HEK293 (cell line): ENCODE data around the gene FBN2.

Experiments
- CTCF ChIA-PET: fragments of 350-600 bp; formaldehyde crosslinking; extraction: SDS; loops from one replicate; lab custom pipeline; 2021; ENCODE audit warnings: antibody characterized with exemption; lab: Yijun Ruan, JAX
- POLR2A ChIA-PET: fragments of 300-600 bp; formaldehyde crosslinking; extraction: SDS; loops from one replicate; lab custom pipeline; 2020; ENCODE audit warnings: antibody characterized with exemption, inconsistent platforms; lab: Yijun Ruan, JAX
- H3K27ac ChIP-seq: fragments of 200-500 bp; sonication (Bioruptor generic); 2 replicates; pipeline ENCODE4 v1.5.1; 2014; ENCODE audit warnings: low read depth, low read length, control low read depth, inconsistent platforms; ENCODE audit errors: extremely low read depth
- H3K36me3 ChIP-seq, 2 experiments: fragments of 200-500 bp in 1 of 2; sonication (Bioruptor generic) in 1 of 2; 1 replicate in 1 of 2; 2 replicates in 1 of 2; pipeline ENCODE4 v1.5.1; 2014 to 2017; ENCODE audit warnings: inconsistent platforms in 2 of 2, low read length in 2 of 2; ENCODE audit not compliant: control insufficient read depth in 2 of 2, insufficient read depth in 1 of 2
- H3K4me1 ChIP-seq: fragments of 200-500 bp; sonication (Bioruptor generic); 2 replicates; pipeline ENCODE4 v1.5.1; 2014; ENCODE audit warnings: mild to moderate bottlenecking, low read length, inconsistent platforms; ENCODE audit not compliant: control insufficient read depth, insufficient read depth
- H3K4me3 ChIP-seq: 2 replicates; pipeline ENCODE4 v1.5.1; 2011; ENCODE audit warnings: low read depth, mild to moderate bottlenecking, control low read depth, low read length, moderate library complexity
- H3K9me3 ChIP-seq: fragments of 200-500 bp; sonication (Bioruptor generic); 2 replicates; pipeline ENCODE4 v1.5.1; 2014; ENCODE audit warnings: low read depth, low read length, inconsistent platforms; ENCODE audit not compliant: control insufficient read depth, insufficient read depth
- EGR2 ChIP-seq: fragments of 450-650 bp; formaldehyde crosslinking; IDR thresholded peaks from 2 replicates; pipeline ENCODE4 v1.5.1; 2016; ENCODE audit warnings: low read depth, missing biosample characterization, missing genetic modification characterization
- HOXA7 ChIP-seq: sonication (generic); formaldehyde crosslinking; IDR thresholded peaks from 2 replicates; pipeline ENCODE4 v1.8.1; 2022; ENCODE audit warnings: missing genetic modification reagents, borderline replicate concordance
- HOXC10 ChIP-seq: sonication (generic); formaldehyde crosslinking; IDR thresholded peaks from 2 replicates; pipeline ENCODE4 v1.8.1; 2023; ENCODE audit warnings: mild to moderate bottlenecking, missing genetic modification reagents
- REPIN1 ChIP-seq: fragments of 450-650 bp; formaldehyde crosslinking; IDR thresholded peaks from 2 replicates; pipeline ENCODE4 v1.5.1; 2017; ENCODE audit warnings: missing biosample characterization, missing genetic modification characterization, low read depth
- TCF7L2 ChIP-seq: IDR thresholded peaks from 2 replicates; pipeline ENCODE4 v1.6.1; 2011; ENCODE audit warnings: low read depth, mild to moderate bottlenecking, inconsistent platforms, low read length, moderate library complexity, borderline replicate concordance
- ZBTB20 ChIP-seq: fragments of 450-650 bp; formaldehyde crosslinking; IDR thresholded peaks from 2 replicates; pipeline ENCODE4 v1.5.1; 2016; ENCODE audit warnings: missing biosample characterization, missing genetic modification characterization
- ZNF114 ChIP-seq: fragments of 450-650 bp; formaldehyde crosslinking; IDR thresholded peaks from 2 replicates; pipeline ENCODE4 v1.5.0; 2017; ENCODE audit warnings: missing biosample characterization, missing genetic modification characterization
- ZNF23 ChIP-seq: fragments of 450-650 bp; formaldehyde crosslinking; IDR thresholded peaks from 2 replicates; pipeline ENCODE4 v1.5.1; 2016; ENCODE audit warnings: missing biosample characterization, missing genetic modification characterization, borderline replicate concordance
- ZNF426 ChIP-seq: fragments of 450-650 bp; formaldehyde crosslinking; IDR thresholded peaks from 2 replicates; pipeline ENCODE4 v1.5.1; 2017; ENCODE audit warnings: missing biosample characterization, missing genetic modification characterization, mild to moderate bottlenecking, inconsistent platforms, moderate library complexity
- ZNF571 ChIP-seq: fragments of 450-650 bp; formaldehyde crosslinking; IDR thresholded peaks from 2 replicates; pipeline ENCODE4 v1.5.0; 2017; ENCODE audit warnings: missing biosample characterization, missing genetic modification characterization
- ZNF610 ChIP-seq: fragments of 450-650 bp; formaldehyde crosslinking; IDR thresholded peaks from 2 replicates; pipeline ENCODE4 v1.5.1; 2016; ENCODE audit warnings: missing biosample characterization, missing genetic modification characterization, borderline replicate concordance
- TF ChIP-seq, protein P1 (sequence below): fragments of 450-650 bp; formaldehyde crosslinking; IDR thresholded peaks from 2 replicates; pipeline ENCODE4 v1.5.1; 2016; ENCODE audit warnings: missing biosample characterization, missing genetic modification characterization
- TF ChIP-seq, protein P2 (sequence below): fragments of 450-650 bp; formaldehyde crosslinking; IDR thresholded peaks from 2 replicates; pipeline ENCODE4 v1.5.1; 2016; ENCODE audit warnings: missing biosample characterization, missing genetic modification characterization
- TF ChIP-seq, protein P3 (sequence below): fragments of 450-650 bp; formaldehyde crosslinking; IDR thresholded peaks from 2 replicates; pipeline ENCODE4 v1.5.1; 2016; ENCODE audit warnings: missing biosample characterization, missing genetic modification characterization
- TF ChIP-seq, protein P4 (sequence below): fragments of 450-650 bp; formaldehyde crosslinking; IDR thresholded peaks from 2 replicates; pipeline ENCODE4 v1.5.1; 2016; ENCODE audit warnings: missing biosample characterization, missing genetic modification characterization, borderline replicate concordance
- TF ChIP-seq, protein P5 (sequence below): fragments of 450-650 bp; formaldehyde crosslinking; IDR thresholded peaks from 2 replicates; pipeline ENCODE4 v1.5.1; 2016; ENCODE audit warnings: missing biosample characterization, missing genetic modification characterization
- TF ChIP-seq, protein P6 (sequence below): fragments of 450-650 bp; formaldehyde crosslinking; IDR thresholded peaks from 2 replicates; pipeline ENCODE4 v1.5.1; 2016; ENCODE audit warnings: missing biosample characterization, missing genetic modification characterization, low read depth

The FBN2 gene

DNA sequence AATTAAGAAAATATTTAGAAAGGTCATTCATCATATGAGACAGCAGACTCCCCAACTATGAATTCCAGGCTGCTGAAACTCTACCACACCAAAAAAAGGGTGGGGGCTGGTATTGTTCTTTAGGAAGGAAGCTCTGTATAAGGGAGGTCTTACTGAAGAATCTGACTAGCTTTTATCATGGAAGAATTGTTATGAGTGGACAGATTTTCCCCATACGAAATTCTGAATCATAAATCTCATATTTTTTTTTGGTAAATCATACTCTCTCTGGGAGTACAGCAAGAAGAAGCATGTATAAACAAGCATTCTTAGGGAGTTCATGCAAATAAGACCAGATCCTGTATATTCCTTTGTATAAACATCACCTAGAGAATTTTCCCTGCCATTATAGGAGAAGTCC is 234.5 kb downstream of the FBN2 start:
- no peaks in the 10 kb centered on the region for H3K4me1 ChIP-seq
- no peak overlapping the region for H3K27ac ChIP-seq
- no peaks in the 10 kb centered on the region for H3K9me3 ChIP-seq
- ChIA-PET CTCF (interaction anchor here (0.6 to 0.7 kb wide), 2 partner anchors 56 to 653 kb away, joined by 3 to 5 read pairs; no protein-coding TSS in a partner anchor), POLR2A (no interaction called here)
- H3K4me3 ChIP-seq, result no peak overlapping the region
- TF ChIP-seq HOXA7 (CRISPR knock-in tag), result no peak
- H3K36me3 ChIP-seq, result peaks cover 53 to 69% of the 10 kb centered on the region in 2 experiments

DNA sequence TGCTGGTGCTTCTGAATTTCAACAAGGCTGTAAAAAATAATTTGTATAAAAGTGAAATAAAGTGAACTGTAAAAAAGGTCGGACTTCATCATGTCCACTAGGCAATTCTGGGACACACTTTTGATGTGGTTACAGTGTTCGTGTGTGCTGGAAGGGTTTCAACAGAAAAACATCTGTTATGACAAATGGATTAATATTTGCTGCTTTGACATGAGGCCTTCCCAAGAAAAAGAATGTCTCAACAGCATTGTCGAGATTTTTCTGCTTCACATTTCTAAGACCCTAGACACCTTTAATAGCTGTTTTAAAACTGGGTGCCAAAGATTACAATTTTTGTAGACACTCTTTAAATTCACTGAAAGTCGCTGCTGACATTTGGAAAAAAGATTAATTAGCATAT is 237.9 kb downstream of the FBN2 start:
- Histone ChIP-seq H3K9me3 (no peaks in the 10 kb centered on the region), H3K27ac (no peak overlapping the region), H3K36me3 (peaks cover 46 to 57% of the 10 kb centered on the region in 2 experiments), H3K4me1 (no peaks in the 10 kb centered on the region), H3K4me3 (no peak overlapping the region)
- TF ChIP-seq ZNF610 (tag by site-specific recombination), result no peak
- TF ChIP-seq, protein P1, sequence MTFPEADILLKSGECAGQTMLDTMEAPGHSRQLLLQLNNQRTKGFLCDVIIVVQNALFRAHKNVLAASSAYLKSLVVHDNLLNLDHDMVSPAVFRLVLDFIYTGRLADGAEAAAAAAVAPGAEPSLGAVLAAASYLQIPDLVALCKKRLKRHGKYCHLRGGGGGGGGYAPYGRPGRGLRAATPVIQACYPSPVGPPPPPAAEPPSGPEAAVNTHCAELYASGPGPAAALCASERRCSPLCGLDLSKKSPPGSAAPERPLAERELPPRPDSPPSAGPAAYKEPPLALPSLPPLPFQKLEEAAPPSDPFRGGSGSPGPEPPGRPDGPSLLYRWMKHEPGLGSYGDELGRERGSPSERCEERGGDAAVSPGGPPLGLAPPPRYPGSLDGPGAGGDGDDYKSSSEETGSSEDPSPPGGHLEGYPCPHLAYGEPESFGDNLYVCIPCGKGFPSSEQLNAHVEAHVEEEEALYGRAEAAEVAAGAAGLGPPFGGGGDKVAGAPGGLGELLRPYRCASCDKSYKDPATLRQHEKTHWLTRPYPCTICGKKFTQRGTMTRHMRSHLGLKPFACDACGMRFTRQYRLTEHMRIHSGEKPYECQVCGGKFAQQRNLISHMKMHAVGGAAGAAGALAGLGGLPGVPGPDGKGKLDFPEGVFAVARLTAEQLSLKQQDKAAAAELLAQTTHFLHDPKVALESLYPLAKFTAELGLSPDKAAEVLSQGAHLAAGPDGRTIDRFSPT (tag by site-specific recombination), result no peak
- TF ChIP-seq, protein P2, sequence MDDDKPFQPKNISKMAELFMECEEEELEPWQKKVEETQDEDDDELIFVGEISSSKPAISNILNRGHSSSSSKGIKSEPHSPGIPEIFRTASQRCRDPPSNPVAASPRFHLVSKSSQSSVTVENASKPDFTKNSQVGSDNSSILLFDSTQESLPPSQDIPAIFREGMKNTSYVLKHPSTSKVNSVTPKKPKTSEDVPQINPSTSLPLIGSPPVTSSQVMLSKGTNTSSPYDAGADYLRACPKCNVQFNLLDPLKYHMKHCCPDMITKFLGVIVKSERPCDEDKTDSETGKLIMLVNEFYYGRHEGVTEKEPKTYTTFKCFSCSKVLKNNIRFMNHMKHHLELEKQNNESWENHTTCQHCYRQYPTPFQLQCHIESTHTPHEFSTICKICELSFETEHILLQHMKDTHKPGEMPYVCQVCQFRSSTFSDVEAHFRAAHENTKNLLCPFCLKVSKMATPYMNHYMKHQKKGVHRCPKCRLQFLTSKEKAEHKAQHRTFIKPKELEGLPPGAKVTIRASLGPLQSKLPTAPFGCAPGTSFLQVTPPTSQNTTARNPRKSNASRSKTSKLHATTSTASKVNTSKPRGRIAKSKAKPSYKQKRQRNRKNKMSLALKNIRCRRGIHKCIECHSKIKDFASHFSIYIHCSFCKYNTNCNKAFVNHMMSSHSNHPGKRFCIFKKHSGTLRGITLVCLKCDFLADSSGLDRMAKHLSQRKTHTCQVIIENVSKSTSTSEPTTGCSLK (tag by site-specific recombination), result no peak
- TF ChIP-seq, protein P3, sequence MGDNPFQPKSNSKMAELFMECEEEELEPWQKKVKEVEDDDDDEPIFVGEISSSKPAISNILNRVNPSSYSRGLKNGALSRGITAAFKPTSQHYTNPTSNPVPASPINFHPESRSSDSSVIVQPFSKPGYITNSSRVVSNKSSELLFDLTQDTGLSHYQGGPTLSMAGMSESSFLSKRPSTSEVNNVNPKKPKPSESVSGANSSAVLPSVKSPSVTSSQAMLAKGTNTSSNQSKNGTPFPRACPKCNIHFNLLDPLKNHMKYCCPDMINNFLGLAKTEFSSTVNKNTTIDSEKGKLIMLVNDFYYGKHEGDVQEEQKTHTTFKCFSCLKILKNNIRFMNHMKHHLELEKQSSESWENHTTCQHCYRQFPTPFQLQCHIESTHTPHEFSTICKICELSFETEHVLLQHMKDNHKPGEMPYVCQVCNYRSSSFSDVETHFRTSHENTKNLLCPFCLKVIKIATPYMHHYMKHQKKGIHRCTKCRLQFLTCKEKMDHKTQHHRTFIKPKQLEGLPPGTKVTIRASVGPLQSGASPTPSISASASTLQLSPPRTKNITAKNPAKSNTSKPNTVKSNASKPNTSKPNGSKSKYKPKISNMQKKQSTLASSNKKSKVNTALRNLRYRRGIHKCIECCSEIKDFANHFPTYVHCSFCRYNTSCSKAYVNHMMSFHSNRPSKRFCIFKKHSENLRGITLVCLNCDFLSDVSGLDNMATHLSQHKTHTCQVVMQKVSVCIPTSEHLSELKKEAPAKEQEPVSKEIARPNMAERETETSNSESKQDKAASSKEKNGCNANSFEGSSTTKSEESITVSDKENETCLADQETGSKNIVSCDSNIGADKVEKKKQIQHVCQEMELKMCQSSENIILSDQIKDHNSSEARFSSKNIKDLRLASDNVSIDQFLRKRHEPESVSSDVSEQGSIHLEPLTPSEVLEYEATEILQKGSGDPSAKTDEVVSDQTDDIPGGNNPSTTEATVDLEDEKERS (tag by site-specific recombination), result no peak
- no peak for TF ChIP-seq HOXC10 (CRISPR knock-in tag)
- TF ChIP-seq ZNF571 (tag by site-specific recombination), result no peak
- no peak for TF ChIP-seq TCF7L2
- TF ChIP-seq ZBTB20 (tag by site-specific recombination), result no peak
- TF ChIP-seq, protein P4, sequence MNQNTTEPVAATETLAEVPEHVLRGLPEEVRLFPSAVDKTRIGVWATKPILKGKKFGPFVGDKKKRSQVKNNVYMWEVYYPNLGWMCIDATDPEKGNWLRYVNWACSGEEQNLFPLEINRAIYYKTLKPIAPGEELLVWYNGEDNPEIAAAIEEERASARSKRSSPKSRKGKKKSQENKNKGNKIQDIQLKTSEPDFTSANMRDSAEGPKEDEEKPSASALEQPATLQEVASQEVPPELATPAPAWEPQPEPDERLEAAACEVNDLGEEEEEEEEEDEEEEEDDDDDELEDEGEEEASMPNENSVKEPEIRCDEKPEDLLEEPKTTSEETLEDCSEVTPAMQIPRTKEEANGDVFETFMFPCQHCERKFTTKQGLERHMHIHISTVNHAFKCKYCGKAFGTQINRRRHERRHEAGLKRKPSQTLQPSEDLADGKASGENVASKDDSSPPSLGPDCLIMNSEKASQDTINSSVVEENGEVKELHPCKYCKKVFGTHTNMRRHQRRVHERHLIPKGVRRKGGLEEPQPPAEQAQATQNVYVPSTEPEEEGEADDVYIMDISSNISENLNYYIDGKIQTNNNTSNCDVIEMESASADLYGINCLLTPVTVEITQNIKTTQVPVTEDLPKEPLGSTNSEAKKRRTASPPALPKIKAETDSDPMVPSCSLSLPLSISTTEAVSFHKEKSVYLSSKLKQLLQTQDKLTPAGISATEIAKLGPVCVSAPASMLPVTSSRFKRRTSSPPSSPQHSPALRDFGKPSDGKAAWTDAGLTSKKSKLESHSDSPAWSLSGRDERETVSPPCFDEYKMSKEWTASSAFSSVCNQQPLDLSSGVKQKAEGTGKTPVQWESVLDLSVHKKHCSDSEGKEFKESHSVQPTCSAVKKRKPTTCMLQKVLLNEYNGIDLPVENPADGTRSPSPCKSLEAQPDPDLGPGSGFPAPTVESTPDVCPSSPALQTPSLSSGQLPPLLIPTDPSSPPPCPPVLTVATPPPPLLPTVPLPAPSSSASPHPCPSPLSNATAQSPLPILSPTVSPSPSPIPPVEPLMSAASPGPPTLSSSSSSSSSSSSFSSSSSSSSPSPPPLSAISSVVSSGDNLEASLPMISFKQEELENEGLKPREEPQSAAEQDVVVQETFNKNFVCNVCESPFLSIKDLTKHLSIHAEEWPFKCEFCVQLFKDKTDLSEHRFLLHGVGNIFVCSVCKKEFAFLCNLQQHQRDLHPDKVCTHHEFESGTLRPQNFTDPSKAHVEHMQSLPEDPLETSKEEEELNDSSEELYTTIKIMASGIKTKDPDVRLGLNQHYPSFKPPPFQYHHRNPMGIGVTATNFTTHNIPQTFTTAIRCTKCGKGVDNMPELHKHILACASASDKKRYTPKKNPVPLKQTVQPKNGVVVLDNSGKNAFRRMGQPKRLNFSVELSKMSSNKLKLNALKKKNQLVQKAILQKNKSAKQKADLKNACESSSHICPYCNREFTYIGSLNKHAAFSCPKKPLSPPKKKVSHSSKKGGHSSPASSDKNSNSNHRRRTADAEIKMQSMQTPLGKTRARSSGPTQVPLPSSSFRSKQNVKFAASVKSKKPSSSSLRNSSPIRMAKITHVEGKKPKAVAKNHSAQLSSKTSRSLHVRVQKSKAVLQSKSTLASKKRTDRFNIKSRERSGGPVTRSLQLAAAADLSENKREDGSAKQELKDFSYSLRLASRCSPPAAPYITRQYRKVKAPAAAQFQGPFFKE (tag by site-specific recombination), result no peak
- TF ChIP-seq ZNF23 (tag by site-specific recombination), result no peak
- TF ChIP-seq ZNF426 (tag by site-specific recombination), result no peak
- TF ChIP-seq EGR2 (tag by site-specific recombination), result no peak
- TF ChIP-seq, protein P5, sequence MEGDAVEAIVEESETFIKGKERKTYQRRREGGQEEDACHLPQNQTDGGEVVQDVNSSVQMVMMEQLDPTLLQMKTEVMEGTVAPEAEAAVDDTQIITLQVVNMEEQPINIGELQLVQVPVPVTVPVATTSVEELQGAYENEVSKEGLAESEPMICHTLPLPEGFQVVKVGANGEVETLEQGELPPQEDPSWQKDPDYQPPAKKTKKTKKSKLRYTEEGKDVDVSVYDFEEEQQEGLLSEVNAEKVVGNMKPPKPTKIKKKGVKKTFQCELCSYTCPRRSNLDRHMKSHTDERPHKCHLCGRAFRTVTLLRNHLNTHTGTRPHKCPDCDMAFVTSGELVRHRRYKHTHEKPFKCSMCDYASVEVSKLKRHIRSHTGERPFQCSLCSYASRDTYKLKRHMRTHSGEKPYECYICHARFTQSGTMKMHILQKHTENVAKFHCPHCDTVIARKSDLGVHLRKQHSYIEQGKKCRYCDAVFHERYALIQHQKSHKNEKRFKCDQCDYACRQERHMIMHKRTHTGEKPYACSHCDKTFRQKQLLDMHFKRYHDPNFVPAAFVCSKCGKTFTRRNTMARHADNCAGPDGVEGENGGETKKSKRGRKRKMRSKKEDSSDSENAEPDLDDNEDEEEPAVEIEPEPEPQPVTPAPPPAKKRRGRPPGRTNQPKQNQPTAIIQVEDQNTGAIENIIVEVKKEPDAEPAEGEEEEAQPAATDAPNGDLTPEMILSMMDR, result no peak
- TF ChIP-seq, protein P6, sequence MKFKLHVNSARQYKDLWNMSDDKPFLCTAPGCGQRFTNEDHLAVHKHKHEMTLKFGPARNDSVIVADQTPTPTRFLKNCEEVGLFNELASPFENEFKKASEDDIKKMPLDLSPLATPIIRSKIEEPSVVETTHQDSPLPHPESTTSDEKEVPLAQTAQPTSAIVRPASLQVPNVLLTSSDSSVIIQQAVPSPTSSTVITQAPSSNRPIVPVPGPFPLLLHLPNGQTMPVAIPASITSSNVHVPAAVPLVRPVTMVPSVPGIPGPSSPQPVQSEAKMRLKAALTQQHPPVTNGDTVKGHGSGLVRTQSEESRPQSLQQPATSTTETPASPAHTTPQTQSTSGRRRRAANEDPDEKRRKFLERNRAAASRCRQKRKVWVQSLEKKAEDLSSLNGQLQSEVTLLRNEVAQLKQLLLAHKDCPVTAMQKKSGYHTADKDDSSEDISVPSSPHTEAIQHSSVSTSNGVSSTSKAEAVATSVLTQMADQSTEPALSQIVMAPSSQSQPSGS (tag by site-specific recombination), result no peak
- TF ChIP-seq REPIN1, result no peak
- TF ChIP-seq ZNF114, result no peak
- ChIA-PET CTCF (no interaction called here), POLR2A (no interaction called here)
